Breast epithelium (tissue), 4 donors: ENCODE results near the gene ATP6V1B1. TPM values are rescaled to one million over a fixed set of nuclear protein-coding genes. Genes with fewer than 3 reads are reported as not detected.

Experiments
- DNase-seq, 2 donors: peaks; one replicate each; pipeline ENCODE4 v3.0.0-alpha.2; 2019; ENCODE audit warnings: low spot score in 2 of 2
- H3K27ac ChIP-seq, 2 donors: fragments of 200-600 bp; sonication (generic) in 1 of 2; one replicate each; pipeline ENCODE4 v1.5.1; 2016 to 2019; ENCODE audit warnings: mild to moderate bottlenecking in 1 of 2
- H3K27me3 ChIP-seq, 2 donors: fragments of 200-600 bp; sonication (generic) in 1 of 2; one replicate each; pipeline versions ENCODE4 v1.5.1 to v1.6.0; 2017 to 2019; ENCODE audit warnings: control low read depth in 1 of 2, mild to moderate bottlenecking in 1 of 2
- H3K36me3 ChIP-seq: fragments of 200-600 bp; one replicate; pipeline ENCODE4 v1.5.1; 2019
- H3K4me1 ChIP-seq, 2 donors: fragments of 200-600 bp; sonication (generic); one replicate each; pipeline ENCODE4 v1.5.1; 2016 to 2019; ENCODE audit warnings: control low read depth in 1 of 2
- H3K4me3 ChIP-seq, 3 donors: fragments of 200-600 bp; sonication (generic); 1 replicate in 2 of 3; 2 replicates in 1 of 3; pipeline ENCODE4 v1.5.1; 2016 to 2019; ENCODE audit warnings: mild to moderate bottlenecking in 3 of 3, moderate library complexity in 2 of 3
- H3K9me3 ChIP-seq, 2 donors: fragments of 200-600 bp; sonication (generic) in 1 of 2; one replicate each; pipeline ENCODE4 v1.5.1; 2016 to 2019; ENCODE audit warnings: control low read depth in 1 of 2
- CTCF ChIP-seq, 3 donors: fragments of 450-650 bp; IDR thresholded peaks; one replicate each; pipeline ENCODE4 v1.5.1; 2016 to 2017; ENCODE audit warnings: antibody characterized with exemption in 3 of 3, mild to moderate bottlenecking in 3 of 3, moderate library complexity in 3 of 3
- POLR2A ChIP-seq: fragments of 450-650 bp; IDR thresholded peaks from one replicate; pipeline ENCODE4 v1.6.1; 2016; ENCODE audit warnings: antibody characterized with exemption, mild to moderate bottlenecking, moderate library complexity
- POLR2AphosphoS5 ChIP-seq, 3 donors: sonication (generic); formaldehyde crosslinking; IDR thresholded peaks; one replicate each; pipeline ENCODE4 v1.6.1; 2017; ENCODE audit warnings: antibody characterized with exemption in 3 of 3
- intact Hi-C: fragments of 100-400 bp; cut with DNase I; formaldehyde crosslinking; loops from one replicate; pipeline ENCODE4 v1.15.1; 2023; ENCODE audit warnings: low total_unique reads
- total RNA-seq, 3 donors: library from RNA; depleted of rRNA; stranded (reverse); fragments of >200 nt; gene quantifications; one replicate each; pipeline ENCODE4 v1.1.0, GENCODE V29; 2016

Gene ATP6V1B1
- total RNA-seq, 3 donors from 2014 or later, result 1.8 to 38.2 (median 4.6) TPM

- no peak for DNase-seq
- no peaks in the 10 kb centered on the region for H3K27me3 ChIP-seq
- H3K4me1 ChIP-seq, result no peaks in the 10 kb centered on the region
- no peak overlapping the region for H3K4me3 ChIP-seq
- H3K36me3 ChIP-seq, result no peaks in the 10 kb centered on the region
- intact Hi-C loops, result no loop called here
- H3K27ac ChIP-seq, result no peak overlapping the region
- H3K9me3 ChIP-seq, result no peaks in the 10 kb centered on the region
- TF ChIP-seq POLR2AphosphoS5 (IDR thresholded peaks at IDR 0.05) (no peak), POLR2A (no peak), CTCF (IDR thresholded peaks at IDR 0.05) (no peak)
Observed at GRCh38 chr2:70921031-70921430, 14.7 kb upstream of the ATP6V1B1 start.

GRCh38 chr2:70921839-70922234, 13.9 kb upstream of the ATP6V1B1 start:
- no peak for DNase-seq
- Histone ChIP-seq H3K27ac (no peak overlapping the region), H3K27me3 (no peaks in the 10 kb centered on the region), H3K36me3 (no peaks in the 10 kb centered on the region), H3K9me3 (no peaks in the 10 kb centered on the region), H3K4me3 (no peak overlapping the region), H3K4me1 (no peaks in the 10 kb centered on the region)
- intact Hi-C loops, result no loop called here
- TF ChIP-seq POLR2AphosphoS5 (IDR thresholded peaks at IDR 0.05) (no peak), POLR2A (no peak), CTCF (IDR thresholded peaks at IDR 0.05) (no peak)

GRCh38 chr2:70922235-70923234, 13.2 kb upstream of the ATP6V1B1 start:
- intact Hi-C loops, result no loop called here
- H3K36me3 ChIP-seq, result no peaks in the 10 kb centered on the region
- no peak overlapping the region for H3K27ac ChIP-seq
- TF ChIP-seq POLR2A (no peak), POLR2AphosphoS5 (IDR thresholded peaks at IDR 0.05) (no peak), CTCF (IDR thresholded peaks at IDR 0.05) (no peak)
- DNase-seq, result no peak
- no peaks in the 10 kb centered on the region for H3K27me3 ChIP-seq
- no peaks in the 10 kb centered on the region for H3K4me1 ChIP-seq
- H3K9me3 ChIP-seq, result no peaks in the 10 kb centered on the region
- no peak overlapping the region for H3K4me3 ChIP-seq

- no peak for DNase-seq
- Histone ChIP-seq H3K27me3 (no peaks in the 10 kb centered on the region), H3K4me3 (no peak overlapping the region), H3K4me1 (no peaks in the 10 kb centered on the region), H3K9me3 (no peaks in the 10 kb centered on the region), H3K36me3 (no peaks in the 10 kb centered on the region), H3K27ac (no peak overlapping the region)
- intact Hi-C loops, result no loop called here
- TF ChIP-seq POLR2A (no peak), POLR2AphosphoS5 (IDR thresholded peaks at IDR 0.05) (no peak), CTCF (IDR thresholded peaks at IDR 0.05) (no peak)
Observed at GRCh38 chr2:70923378-70924015, 12.2 kb upstream of the ATP6V1B1 start.

- intact Hi-C loops, result no loop called here
- H3K27me3 ChIP-seq, result no peaks in the 10 kb centered on the region
- no peak overlapping the region for H3K27ac ChIP-seq
- no peaks in the 10 kb centered on the region for H3K4me1 ChIP-seq
- DNase-seq, result no peak
- H3K36me3 ChIP-seq, result no peaks in the 10 kb centered on the region
- no peaks in the 10 kb centered on the region for H3K9me3 ChIP-seq
- no peak for TF ChIP-seq CTCF (IDR thresholded peaks at IDR 0.05)
- no peak for TF ChIP-seq POLR2A
- no peak for TF ChIP-seq POLR2AphosphoS5 (IDR thresholded peaks at IDR 0.05)
- no peak overlapping the region for H3K4me3 ChIP-seq
Observed at GRCh38 chr2:70926042-70926441, 9.7 kb upstream of the ATP6V1B1 start.
